ENCODE data around the gene PDS5B. TPM values are rescaled to one million over a fixed set of nuclear protein-coding genes. Genes with fewer than 3 reads are reported as not detected.

The PDS5B gene
- total RNA-seq, 4 donors from 2014 or later, result 37.1 to 78.9 (median 44.9) TPM

- no peak for ATAC-seq
- Histone ChIP-seq H3K4me1 (peaks cover 0 to 26% (median 0%) of the 10 kb centered on the region in 3 donors), H3K27ac (peak overlapping the region; percentile 63 to 78 (median 70)), H3K27me3 (no peaks in the 10 kb centered on the region), H3K4me3 (peak overlapping the region; percentile 38 to 45), H3K9me3 (no peaks in the 10 kb centered on the region), H3K36me3 (peaks cover 0 to 8% of the 10 kb centered on the region in 2 donors)
- TF ChIP-seq EP300 (IDR thresholded peaks at IDR 0.05), result no peak
- TF ChIP-seq POLR2AphosphoS5 (IDR thresholded peaks at IDR 0.05), result no peak
- TF ChIP-seq, protein P1, sequence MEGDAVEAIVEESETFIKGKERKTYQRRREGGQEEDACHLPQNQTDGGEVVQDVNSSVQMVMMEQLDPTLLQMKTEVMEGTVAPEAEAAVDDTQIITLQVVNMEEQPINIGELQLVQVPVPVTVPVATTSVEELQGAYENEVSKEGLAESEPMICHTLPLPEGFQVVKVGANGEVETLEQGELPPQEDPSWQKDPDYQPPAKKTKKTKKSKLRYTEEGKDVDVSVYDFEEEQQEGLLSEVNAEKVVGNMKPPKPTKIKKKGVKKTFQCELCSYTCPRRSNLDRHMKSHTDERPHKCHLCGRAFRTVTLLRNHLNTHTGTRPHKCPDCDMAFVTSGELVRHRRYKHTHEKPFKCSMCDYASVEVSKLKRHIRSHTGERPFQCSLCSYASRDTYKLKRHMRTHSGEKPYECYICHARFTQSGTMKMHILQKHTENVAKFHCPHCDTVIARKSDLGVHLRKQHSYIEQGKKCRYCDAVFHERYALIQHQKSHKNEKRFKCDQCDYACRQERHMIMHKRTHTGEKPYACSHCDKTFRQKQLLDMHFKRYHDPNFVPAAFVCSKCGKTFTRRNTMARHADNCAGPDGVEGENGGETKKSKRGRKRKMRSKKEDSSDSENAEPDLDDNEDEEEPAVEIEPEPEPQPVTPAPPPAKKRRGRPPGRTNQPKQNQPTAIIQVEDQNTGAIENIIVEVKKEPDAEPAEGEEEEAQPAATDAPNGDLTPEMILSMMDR (IDR thresholded peaks at IDR 0.05), result no peak
- no peak for TF ChIP-seq POLR2A (IDR thresholded peaks at IDR 0.05)
- WGBS, 2 donors (ENCODE audit: low coverage in 1 of 2), result 8 to 36% methylated on average over 1 of the region's 1 CpG
These were observed 151.4 kb downstream of the PDS5B start for GRCh38 chr13:32737679-32738078.

DNA sequence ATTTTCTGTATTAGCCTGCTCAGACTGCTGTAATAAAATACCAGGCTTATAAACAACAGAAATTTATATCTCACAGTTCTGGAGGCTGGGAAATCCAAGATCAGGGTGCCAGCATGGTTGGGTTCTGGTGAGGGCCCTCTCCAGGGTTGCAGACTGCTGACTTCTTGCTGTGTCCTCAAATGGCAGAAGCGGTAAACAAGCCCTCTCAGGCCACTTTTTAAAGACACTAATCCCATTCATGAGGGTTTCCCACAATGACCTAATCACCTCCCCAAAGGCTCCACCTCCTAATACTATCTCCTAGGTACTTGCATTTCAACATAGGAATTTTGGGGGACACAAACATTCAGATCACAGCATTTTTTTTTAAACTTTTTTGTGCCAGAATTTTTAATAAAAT lies 159.3 kb downstream of the PDS5B start:
- TF ChIP-seq POLR2A (IDR thresholded peaks at IDR 0.05), result no peak
- peaks cover 0 to 45% of the 10 kb centered on the region in 2 donors for H3K36me3 ChIP-seq

DNA sequence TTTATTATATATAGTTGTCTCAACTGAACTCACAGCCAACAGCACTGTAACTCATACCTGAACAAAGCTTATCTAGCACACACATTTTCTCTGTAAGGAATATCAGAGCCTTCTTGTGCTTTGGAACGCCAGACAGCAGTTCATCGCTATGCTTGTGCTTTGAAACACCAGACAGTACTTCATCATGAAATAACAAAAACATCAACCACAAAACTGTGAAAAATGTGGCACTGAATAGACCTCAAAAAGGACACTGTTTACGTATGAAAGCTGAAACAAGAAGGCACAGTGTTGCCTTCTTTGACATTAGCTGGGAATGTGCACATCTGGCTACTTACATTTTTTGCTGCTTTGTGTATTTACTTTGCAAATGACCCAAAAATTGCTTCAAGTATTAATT lies 160.2 kb downstream of the PDS5B start:
- Histone ChIP-seq H3K4me1 (no peaks in the 10 kb centered on the region), H3K4me3 (no peak overlapping the region), H3K36me3 (peaks cover 0 to 45% of the 10 kb centered on the region in 2 donors), H3K27me3 (no peaks in the 10 kb centered on the region), H3K27ac (no peak overlapping the region), H3K9me3 (no peaks in the 10 kb centered on the region)
- 82 to 95% methylated on average over 2 to 3 of the region's 3 CpGs for WGBS, 2 donors (ENCODE audit: low coverage in 1 of 2)
- TF ChIP-seq, protein P1 (IDR thresholded peaks at IDR 0.05), result no peak
- TF ChIP-seq POLR2AphosphoS5 (IDR thresholded peaks at IDR 0.05) (no peak), EP300 (IDR thresholded peaks at IDR 0.05) (no peak), POLR2A (IDR thresholded peaks at IDR 0.05) (no peak)
- no peak for ATAC-seq

More for the DNA sequence above, 159.3 kb downstream of the PDS5B start:
- no peaks in the 10 kb centered on the region for H3K9me3 ChIP-seq
- H3K27me3 ChIP-seq, result no peaks in the 10 kb centered on the region
- H3K27ac ChIP-seq, result no peak overlapping the region
- ATAC-seq, result no peak
- 90 to 100% methylated on average over 1 of the region's 1 CpG for WGBS, 2 donors (ENCODE audit: low coverage in 1 of 2)
- peaks cover 0 to 1% (median 0%) of the 10 kb centered on the region in 3 donors for H3K4me1 ChIP-seq
- no peak overlapping the region for H3K4me3 ChIP-seq

GRCh38 chr13:32748305-32748704 lies 162.1 kb downstream of the PDS5B start:
- no peak overlapping the region for H3K27ac ChIP-seq
- H3K4me3 ChIP-seq, result no peak overlapping the region
- no peaks in the 10 kb centered on the region for H3K4me1 ChIP-seq
- no peak for ATAC-seq
- TF ChIP-seq POLR2AphosphoS5 (IDR thresholded peaks at IDR 0.05) (no peak), EP300 (IDR thresholded peaks at IDR 0.05) (no peak), POLR2A (IDR thresholded peaks at IDR 0.05) (no peak)
- TF ChIP-seq, protein P1 (IDR thresholded peaks at IDR 0.05), result no peak
- H3K36me3 ChIP-seq, result peaks cover 0 to 43% of the 10 kb centered on the region in 2 donors
- WGBS, 2 donors (ENCODE audit: low coverage in 1 of 2), result 80 to 88% methylated on average over 2 of the region's 2 CpGs
- H3K9me3 ChIP-seq, result no peaks in the 10 kb centered on the region
- H3K27me3 ChIP-seq, result no peaks in the 10 kb centered on the region

DNA sequence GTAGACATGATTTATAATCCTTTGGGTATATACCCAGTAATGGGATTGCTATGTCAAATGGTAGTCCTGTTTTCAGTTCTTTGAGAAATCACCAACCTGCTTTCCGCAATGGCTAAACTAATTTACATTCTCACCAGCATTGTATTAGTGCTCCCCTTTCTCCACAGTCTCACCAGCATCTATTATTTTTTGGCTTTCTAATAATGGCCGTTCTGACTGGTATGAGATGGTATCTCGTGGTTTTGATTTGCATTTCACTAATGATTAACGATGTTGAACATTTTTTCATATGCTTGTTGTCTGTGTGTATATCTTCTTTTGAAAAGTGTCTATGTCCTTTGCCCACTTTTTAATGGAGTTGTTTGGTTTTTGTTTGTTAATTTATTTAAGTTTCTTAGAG lies 165.1 kb downstream of the PDS5B start:
- H3K27ac ChIP-seq, result no peak overlapping the region
- no peaks in the 10 kb centered on the region for H3K9me3 ChIP-seq
- WGBS, 2 donors (ENCODE audit: low coverage in 1 of 2), result 94% methylated on average over 4 of the region's 4 CpGs
- H3K4me3 ChIP-seq, result no peak overlapping the region
- TF ChIP-seq POLR2AphosphoS5 (IDR thresholded peaks at IDR 0.05) (no peak), EP300 (IDR thresholded peaks at IDR 0.05) (no peak), POLR2A (IDR thresholded peaks at IDR 0.05) (no peak)
- TF ChIP-seq, protein P1 (IDR thresholded peaks at IDR 0.05), result no peak
- H3K4me1 ChIP-seq, result no peaks in the 10 kb centered on the region
- no peak for ATAC-seq
- no peaks in the 10 kb centered on the region for H3K27me3 ChIP-seq
- H3K36me3 ChIP-seq, result peaks cover 0 to 52% of the 10 kb centered on the region in 2 donors

Measured in gastroesophageal sphincter (tissue), 4 donors.